ENCODE data around the gene HOXA6.

DNA sequence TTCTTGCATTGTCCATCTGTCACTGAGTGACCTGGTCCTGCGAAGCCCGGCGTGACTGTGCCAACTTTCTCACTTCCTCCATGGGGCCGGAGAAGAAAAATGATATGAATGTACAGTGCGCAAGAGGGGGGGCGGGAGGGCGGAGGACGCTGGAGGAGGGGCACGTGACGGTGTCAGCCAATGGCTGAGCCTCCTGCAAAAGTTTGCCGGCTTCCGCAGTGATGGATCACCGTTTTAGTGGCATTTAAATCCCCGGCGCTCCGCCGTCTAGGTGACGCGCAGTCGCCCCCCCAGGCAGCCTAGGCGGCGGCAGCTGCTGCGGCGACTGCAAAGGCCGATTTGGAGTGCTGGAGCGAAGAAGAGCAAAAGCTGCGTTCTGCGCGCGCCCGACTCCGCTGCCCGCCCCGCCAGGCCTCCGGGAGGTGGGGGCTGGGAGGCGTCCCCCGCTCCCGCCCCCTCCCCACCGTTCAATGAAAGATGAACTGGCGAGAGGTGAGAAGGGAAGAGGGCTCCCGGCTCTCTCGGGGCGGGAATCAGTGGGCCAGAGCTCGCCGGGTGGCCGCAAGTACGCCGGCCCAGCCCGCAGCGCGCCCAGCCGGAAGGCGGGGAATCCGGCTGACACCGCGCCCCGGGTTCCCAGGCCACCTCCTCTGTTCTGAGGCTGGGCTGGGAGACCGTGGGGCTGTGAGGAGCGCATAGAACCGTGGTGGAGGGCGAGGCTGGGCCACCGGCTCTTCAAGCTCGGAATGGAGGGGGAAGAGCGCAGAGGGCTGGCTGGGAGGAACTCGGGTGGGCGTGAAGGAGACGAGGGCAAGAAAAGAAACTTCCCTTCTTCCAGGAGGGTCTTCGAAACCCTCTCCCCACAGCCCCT lies 51.4 kb downstream of the HOXA6 start, which contains the start of gene HOXA1:
- TF ChIP-seq, protein P1, sequence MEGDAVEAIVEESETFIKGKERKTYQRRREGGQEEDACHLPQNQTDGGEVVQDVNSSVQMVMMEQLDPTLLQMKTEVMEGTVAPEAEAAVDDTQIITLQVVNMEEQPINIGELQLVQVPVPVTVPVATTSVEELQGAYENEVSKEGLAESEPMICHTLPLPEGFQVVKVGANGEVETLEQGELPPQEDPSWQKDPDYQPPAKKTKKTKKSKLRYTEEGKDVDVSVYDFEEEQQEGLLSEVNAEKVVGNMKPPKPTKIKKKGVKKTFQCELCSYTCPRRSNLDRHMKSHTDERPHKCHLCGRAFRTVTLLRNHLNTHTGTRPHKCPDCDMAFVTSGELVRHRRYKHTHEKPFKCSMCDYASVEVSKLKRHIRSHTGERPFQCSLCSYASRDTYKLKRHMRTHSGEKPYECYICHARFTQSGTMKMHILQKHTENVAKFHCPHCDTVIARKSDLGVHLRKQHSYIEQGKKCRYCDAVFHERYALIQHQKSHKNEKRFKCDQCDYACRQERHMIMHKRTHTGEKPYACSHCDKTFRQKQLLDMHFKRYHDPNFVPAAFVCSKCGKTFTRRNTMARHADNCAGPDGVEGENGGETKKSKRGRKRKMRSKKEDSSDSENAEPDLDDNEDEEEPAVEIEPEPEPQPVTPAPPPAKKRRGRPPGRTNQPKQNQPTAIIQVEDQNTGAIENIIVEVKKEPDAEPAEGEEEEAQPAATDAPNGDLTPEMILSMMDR (conservative IDR thresholded peaks at IDR 0.05): no peak
- TF ChIP-seq EZH2 (IDR thresholded peaks at IDR 0.05; ENCODE audit: low read depth): no peak
